ENCODE data around the gene ZFP92.
A peak's percentile ranks its signal among the peaks of the same experiment; 100 is the strongest.

The ZFP92 gene

DNA sequence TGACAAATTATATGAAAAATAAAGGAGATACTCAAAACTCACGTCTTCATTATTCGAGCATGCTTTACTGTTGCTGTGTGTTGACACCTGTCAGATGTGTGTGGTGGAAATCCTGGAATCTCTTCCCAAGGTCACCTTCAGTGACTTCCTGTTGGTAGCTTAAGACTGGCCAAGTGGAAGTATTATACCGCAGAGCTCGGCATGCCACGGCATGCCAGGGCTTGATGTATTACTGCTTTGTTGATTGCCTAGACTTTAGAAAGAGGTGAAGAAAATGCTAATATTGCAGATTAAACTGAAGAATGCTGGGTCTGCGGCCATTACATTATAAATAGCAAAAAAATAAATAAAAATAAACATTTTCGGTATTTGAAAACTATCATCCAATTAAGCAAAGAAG lies 30.0 kb downstream of the ZFP92 start:
- no peak for DNase-seq

DNA sequence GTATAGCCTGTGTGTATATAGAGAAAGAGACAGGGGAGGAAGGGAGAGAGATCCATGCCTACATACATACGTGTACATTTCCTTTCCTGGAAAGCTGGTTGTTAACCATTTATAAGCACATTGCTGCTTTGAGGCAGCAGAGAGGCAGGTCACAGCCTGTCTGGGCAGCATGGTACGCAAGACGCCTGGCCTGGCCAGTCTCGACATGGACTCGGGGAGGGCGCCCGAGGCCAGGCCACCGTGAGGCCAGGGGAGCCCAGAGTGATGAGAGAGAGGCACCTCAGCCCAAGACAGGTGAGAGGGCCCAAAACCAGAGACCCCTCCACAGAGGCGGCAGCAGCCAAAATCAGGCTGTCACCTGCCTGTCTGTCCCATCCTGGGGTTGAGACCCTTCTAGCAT lies 30.7 kb downstream of the ZFP92 start:
- DNase-seq: no peak

DNA sequence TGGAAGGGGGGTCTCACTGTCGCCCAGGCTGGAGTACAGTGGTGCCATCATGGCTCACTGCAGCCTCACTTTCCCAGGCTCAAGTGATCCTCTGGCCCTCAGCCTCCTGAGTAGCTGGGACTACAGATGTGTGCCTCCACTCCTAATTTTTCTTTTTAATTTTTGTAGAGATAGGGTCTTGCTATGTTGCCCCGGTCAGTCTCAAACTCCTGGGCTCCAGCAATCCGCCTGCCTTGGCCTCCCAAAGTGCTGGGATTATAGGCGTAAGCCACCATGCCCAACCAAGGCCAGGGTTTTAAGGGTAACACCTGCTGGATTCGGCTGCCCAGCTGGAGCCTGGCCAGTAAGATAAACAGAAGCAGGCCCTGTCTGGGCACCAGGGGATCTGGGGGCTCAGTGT lies 31.2 kb downstream of the ZFP92 start:
- DNase-seq: no peak

DNA sequence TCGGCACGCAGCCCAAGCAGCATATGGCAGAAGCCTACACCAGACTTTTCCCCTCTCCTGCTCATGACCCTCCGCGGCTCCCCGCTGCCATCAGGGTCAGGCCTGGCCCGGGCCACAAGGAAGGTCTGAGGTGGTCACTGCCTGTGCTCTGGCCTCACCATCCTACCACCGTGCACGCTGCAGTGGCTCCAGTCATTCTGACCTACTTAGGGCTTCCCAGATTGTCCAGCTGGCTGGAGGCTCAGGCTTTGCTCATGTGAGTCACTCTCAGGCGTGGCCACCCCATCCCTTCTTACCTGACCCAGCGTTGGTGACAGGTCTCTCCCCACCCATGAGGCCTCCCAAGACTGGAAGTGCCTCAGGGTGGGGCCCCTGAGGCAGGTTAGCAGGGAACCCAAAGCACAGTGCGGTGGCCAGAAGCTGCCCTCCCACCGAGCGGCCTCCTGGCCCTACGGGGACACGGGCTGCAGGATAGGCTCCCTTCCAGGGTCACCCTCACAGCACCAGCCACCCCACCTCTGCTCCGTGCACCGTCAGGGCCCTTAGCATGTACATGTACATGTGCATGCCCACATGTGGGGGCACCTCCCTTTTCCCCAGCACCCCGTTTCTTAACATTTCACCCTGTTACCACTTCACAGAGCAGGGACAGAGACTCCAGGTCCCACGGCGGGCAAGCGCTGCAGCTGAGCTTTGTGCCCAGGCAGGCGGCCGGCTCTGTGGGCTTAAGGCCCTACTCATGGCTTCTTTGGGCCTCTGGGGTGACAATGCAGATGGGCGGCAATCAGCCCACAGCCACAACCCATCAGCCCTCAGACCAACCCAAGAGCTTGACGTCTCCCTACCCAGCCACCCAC lies 32.4 kb downstream of the ZFP92 start:
- DNase-seq: no peak

DNA sequence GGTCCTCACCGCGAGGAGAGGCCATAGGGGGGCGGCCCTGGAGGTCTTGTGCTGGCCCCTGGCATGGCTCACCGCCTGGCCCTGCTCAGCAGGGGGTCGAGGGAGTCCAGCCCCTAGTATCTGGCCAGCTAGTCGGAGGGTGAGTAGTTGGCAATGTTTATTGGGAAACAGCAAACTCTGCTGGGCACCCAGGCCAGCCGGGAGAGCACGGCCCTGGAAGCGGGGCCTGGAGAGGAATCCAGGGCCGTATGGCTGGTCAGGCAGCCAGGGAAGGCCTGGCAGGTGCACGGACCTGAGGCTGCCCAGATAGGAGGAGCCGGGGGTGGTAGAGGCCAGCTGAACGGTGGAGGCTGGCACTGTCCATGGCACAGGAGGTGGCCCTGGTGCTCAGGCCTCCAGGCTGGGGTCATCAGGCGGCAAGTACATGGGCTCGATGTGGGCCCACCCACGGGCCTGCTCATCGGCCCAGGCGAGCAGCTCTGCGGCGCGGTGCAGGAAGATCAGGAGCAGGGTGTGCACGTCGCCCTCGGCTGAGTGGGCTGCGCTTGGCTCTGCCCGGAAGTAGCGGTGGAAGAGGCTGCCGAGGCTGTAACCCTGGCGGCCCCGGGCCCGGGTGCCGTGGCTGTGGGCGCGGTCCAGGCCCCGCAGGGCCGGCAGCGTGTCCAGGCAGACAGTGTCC lies 33.2 kb downstream of the ZFP92 start:
- no peak for DNase-seq

DNA sequence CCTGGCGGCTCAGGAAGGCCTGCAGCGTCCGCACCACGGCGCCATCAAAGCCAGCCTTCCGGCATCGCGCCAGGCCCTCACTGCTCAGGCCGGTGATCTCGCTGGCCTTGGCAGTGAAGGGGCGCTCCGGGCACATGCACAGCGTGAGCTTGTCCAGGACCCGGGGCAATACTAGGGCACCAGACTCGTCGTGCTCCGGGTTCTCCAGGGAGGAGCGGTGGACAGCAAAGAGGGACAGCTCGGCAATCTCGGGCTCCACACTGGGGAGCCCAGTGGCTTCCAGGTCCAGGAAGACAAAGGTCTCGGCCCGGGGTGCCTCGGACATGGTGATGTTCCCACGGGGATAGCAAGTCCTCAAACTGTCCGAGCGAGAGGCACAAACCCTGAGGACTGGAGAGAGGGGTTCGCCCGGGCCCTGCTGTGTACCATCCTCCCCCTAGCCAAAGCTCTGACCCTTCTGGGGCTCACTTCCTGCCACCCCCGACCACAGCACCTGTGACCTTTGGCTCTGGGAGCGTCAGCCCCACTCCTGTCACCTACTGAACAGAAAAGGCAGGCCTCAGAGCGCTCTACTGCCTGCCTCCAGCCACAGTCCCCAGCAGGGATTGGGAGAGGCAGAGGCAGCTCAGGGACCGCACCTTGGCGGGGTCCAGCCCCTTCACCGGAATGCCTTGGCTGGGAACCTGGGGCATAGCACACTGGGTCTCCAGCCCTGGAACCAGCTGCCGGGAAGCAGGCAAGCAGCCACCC lies 34.0 kb downstream of the ZFP92 start:
- DNase-seq: no peak

DNA sequence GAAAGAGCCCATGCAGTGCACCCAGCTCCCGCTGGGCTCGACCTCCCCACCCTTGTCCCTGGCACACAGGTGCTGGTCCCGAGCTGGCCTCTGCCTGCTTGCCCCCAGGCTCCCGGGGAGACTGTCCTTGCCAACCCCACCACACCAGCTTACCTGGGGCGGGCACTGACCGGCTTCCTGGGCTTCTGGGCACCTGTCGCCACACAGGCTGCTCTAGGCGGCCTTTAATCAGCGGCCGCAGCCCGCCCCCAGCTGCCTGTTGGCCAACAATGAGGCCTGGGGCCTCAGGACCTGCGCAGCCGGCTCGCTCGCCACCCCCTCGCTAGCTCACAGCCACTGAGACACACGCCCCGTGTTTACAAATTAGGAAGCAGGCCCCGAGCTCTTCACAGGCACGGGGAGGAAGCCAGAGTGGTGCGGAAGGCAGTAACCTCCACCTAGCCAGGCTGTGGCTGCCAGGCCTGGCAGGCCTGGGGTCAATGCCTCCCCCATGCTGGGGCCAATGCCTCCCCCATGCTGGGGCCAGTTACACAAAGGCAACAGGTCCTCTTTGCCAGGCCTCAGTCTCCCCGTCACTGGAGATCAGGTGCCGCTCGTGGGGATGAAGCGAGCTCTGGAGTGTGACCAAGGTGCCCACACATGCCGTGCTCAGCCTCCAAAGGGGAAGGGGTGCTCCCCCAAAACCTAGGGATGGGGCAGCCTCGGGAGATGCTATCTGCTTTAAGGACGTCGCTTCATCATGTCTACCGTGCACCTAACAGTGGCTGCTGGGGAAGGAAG lies 34.8 kb downstream of the ZFP92 start, which contains the start of gene TREX2:
Gene TREX2 (minus strand): TSS at position 201 of the 780 bp plus-strand sequence. CDS start 626 bp downstream, outside the sequence.
- DNase-seq: no peak

DNA sequence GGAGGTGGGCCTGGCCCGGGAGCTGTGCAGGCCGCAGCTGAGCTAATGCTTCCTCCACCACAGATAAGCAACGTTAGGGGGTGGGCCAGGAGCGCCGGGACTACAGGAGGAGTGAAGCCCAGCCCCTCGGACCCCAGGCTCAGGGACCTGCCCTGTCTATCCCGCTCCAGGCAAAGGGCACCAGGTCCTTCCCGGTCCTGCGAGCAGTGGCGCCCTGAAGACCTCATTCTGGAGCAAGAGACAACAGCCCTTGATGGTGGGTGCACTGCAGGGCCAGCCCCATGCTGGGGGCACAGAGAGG lies 35.3 kb downstream of the ZFP92 start:
- DNase-seq: no peak

DNA sequence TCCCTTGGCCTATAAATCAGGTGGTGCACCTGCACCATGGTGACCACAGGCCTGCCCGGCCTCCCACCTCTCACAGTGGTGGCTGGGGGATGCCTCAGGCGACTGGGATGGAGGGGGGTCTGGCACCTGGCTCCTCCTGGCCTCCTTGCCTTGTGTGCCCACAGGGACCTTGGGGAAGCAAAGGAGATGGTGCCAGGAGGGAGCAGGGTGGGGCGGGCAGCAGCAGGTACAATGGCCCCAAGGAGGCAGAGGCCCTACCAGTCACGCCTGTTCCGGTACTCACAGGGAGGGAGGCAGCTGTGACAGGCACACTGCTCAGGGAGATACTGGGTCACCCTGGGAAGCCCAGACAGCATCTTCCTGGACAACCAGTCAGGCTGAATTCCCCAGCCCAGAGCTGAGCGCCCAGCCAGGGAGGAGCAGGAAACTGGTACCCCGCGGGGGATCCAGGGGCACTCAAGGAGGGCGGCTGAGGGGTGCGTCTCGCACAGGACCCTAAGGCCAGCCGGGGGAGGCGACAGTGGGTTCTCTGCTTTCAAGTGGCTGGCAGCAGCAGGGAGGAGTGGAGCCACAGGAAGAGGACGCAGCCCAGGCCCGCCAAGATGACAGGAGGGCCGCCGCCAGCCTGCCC lies 35.8 kb downstream of the ZFP92 start:
- DNase-seq: no peak

DNA sequence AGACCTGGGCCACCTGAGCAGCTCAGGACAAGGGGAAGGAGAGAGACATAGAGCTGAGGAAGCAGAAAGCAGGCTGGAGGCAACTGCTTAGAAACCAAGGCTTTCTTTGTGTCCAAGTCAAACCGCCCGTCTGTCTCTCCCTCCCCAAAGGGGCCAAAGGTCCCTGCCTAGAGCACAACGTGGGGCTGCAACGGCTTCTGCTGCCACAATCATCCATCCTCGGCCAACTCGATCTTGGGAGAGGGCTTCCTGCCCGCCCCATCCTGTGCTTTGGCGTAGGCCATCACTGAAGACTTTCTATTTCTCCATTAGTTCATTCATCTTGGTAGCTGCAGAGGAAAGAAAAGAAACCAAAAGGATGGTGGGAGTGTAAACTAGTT lies 36.3 kb downstream of the ZFP92 start:
- DNase-seq: no peak

DNA sequence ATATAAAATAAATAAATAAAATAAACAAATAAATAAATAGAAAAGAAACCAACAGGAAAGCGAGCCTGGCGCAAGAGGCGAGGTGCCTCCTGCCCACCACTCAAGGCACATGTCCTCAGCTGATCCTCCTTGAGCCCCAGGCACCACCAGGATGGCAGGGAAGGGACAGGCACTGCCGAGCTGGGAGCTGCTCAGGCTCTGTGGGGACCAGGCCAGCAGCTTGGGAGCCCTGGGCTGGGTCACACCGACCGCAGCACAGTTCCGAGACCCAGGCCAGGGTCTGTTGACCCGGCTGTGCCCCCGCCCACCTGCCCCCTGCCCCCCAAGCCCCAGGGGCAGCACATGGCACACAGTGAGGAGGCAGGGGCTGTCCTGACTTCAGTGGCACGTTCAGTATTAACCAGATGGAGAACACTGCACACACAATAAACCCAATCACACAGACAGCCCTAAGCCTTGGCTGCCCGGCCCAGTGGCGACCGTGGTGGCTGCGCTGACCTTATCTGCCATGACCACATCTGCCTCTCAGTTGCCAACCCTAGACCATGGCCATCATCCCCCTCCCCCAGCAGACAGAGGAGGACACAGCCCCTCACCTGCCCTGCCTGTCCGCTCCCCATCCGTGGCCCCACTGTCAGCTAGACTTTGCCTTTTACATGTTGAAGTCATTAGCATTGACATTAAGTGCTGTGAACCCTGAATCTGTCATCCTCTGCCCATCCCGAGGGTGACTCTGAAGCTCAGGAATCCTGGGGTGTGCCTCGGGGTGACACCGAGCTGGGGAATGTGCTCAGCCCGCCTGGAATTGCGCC lies 37.5 kb downstream of the ZFP92 start:
- DNase-seq: no peak

DNA sequence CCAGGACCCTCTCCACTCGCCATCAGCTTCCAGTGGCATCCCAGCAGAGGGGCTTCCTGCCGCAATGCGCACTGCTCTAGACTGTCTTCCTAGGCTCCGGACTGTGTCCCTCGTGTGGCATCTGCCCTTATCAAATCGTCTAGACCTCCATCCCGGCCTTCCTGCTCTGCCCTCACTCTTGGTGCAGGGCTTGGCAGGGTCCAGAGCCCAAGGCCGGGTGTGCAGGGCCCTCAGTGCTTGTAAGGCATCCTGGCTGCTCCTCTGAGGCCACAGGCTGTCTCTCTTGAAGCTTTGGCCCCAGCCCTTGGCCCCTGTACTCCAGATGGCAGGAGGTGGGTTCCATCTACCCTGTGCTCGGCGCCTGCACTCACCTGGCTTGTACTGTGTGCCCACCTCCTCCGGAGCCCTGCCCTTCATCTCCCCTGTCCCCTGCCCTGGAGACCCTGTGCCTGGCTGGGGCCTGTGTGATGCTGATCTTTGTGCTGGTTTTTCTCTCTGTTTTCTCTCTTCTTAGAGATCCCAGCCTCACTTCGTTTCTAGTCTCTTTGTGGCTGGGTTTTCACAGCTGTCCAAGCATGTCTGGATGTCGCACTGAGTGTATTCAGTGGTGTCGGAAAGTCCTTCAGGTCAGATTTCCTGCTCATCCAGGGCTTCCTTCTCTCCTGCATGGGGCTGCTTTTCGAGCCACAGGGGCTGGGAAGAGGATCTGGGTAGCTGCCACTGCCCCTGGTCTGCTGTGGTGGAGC lies 38.3 kb downstream of the ZFP92 start:
- DNase-seq: no peak

DNA sequence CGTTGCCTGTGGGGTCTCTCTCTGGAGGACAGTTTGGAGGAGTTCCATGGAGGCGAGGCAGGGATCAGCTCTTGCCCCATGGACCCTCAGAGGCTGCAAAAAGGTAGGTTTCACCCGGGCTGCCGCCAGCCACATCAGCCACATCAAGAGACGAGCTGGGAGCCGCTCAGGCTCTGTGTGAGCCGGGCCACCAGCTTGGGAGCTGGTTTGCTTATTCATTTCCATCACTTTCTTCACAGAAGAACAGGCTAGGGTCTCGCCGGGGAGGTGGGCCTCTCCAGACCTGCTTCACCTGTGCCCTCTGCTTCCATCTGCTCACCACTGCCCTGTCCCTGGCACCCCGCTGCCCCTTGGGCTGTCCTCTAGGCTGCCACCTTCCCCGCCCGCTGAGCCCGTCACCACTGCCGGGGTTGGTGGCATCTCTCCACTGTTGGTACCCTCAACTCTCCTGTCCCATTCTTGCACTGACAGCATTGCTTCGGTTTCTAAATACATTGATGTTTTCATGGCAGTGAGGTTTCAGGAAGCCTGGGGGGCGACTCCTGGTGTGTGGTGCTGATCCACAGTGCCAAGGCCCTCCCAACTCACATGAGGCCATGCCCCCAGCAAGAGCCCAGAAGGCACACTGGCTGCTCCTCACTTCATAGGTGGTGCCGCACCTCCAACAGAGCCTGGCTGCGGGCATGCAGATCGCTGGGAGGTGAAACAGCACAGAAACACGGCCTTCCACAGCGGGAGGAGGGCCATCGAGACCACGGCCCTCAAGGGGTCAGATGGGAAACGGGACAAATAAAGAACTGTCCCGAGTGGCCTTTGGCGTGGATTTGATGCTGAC lies 39.1 kb downstream of the ZFP92 start:
- DNase-seq: no peak

DNA sequence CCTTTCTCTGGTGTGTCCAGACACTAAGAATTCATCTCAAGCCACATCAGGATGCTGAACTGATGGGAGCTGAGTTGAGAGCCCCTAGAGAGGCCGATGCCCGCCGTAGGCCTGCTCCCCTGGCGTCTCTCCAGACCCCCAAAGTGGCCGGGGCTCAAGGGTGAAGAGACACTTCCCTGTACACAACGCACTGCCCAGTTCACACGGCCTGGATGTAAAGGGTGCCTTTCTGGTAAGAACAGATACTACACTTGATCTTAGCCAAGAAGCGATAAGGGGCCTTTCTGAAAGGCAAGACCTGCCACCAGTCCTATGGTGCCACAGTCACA lies 39.6 kb downstream of the ZFP92 start:
- no peak for DNase-seq

DNA sequence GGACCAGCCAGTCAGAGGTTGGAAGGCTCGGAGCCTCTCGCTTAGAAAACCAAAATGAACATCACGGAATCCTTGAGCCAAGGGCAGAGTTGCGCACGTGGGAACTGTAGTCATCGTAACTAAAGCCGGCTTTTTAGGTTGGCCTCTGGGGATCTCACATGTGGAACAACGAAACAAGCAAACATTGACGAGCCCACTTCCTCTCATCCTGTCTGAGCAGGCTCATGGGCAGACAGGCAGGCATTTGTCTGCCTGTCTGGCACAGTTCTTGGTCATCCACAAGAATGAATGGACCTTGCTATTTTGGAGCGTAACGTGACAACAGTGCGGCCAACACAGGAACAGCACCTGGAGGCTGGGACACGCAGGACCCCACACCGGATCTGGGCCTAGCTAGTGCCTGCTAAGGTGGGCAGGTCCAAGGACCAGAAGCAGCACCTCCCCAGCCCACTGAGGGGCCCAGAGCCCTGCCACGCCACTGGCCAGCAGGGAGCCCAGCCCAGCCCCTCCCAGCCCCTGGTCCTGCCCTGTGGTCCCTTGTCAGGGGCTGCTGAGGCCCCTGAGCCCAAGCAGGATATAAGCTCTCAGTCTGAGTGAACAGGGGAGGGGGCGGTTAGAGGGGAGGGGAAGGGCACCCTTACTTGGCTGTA lies 43.8 kb downstream of the ZFP92 start:
- DNase-seq: no peak

DNA sequence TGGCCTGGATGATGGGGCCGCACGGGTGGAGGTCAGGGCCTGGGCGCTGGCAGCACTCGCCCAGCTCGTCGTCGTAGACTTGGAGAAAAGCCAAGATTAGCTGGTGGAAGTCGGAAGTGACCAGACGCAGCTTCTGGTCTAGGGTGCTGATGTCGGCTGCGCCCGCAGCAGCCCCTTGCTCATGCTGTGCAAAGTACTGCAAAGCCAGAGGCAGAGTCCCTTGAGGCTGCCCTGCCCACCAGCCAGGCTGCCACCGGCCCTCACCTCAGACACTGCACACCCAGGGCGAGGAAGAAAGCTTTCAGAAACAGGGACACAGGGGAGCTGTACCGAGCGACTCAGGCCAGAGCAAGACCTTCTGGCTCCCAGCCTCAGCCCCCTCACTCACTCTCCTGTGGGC lies 44.3 kb downstream of the ZFP92 start:
- no peak for DNase-seq

DNA sequence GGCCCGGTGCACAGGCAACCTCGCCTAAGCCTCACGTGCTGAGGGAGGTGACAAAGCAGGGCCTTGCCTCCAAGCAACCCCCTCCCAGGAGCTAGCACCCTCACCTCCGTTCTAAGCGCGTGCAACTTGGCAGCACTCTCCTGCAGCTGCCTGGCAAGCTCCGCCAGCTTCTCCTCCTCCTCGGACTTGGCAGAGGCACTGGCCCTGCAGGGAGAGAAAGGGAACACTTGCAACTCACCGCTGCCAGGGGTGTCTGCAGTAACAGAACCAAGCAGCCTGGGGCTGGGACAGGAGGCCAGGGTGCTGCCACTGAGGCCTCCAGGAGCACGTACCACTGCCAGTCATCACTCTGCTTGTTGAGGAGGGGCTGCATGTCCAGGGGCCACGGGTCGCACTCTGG lies 44.9 kb downstream of the ZFP92 start:
- DNase-seq: peak in 1 of 2 donors; percentile 17

DNA sequence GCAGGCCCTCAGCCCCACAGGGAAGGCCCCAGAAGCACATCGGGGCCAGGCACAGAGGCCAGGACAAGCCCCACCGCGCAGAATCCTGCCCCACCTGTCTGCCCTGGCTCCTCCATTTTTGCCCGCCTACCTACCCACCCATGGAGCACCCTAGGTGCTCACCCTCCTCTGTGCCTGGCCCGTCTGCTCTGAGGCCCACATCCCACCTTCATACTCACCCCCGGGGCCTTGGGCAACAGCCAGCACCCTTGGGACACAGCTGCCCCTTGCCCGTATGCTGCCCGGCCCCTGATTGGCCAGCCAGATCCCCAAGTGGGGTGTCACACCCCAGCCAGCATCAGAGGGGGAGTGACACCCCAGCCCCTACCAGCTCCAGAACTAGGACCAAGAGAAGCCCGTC lies 45.4 kb downstream of the ZFP92 start:
- no peak for DNase-seq

DNA sequence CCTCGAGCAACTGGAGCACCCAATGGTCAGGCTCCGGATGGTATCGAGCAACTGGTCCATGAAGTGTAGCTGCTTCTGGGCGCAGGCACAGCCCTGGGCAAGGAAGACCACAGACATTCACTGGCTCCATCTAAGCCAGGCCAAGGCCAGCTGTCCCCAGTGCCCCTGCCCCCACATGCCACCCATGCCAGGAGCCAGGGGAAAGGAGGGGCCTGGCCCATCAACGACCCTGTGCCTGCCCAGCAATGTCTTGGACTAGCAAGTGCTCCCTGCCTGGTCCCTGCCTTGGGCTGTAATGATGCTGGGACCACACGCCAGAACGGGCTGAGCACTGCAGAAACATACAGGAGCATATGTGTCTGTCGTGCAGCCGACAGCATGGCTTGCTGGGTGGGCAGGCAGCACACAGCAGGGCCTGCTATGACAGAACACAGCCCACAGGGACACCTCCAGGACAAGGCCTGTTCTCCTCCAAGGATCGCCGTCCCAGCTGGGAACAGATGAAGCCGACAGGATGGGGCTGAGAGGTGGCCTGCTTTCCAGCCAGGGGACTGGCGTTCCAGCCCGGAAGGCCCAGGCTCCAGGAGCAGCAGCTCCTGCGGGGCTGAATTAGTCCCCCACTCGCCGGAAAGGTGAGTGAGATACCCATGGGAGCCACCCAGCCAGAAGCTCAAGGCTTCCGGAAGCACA lies 46.0 kb downstream of the ZFP92 start:
- no peak for DNase-seq
